HT1080 (cell line): Measurements from ENCODE around the gene KRT10. TPM values are rescaled to one million over a fixed set of nuclear protein-coding genes. Genes with fewer than 3 reads are reported as not detected.
"Not testable (repeated sequence)": the region's sequence is repeated elsewhere in the genome, so short reads cannot be mapped to it uniquely, and the experiment has no call there.

ENCODE experiments used
- DNase-seq: peaks from one replicate; pipeline ENCODE4 v3.0.0-alpha.2; 2015; ENCODE audit warnings: low read depth
- total RNA-seq: library from RNA; depleted of rRNA; stranded (reverse); fragments of >200 nt; shearing (Covaris generic); gene quantifications from 2 replicates; pipeline ENCODE4 v1.2.3, GENCODE V29; 2014

KRT10 gene
- total RNA-seq, 1 experiment from 2014 or later: 32.4 TPM

GRCh38 chr17:40833882-40834281 lies 11.5 kb upstream of the KRT10 start:
- DNase-seq: no peak

GRCh38 chr17:40832840-40833239 lies 10.4 kb upstream of the KRT10 start:
- DNase-seq: no peak

- DNase-seq: no peak
Observed at GRCh38 chr17:40830085-40830776, 7.8 kb upstream of the KRT10 start.

GRCh38 chr17:40828454-40829044 lies 6.1 kb upstream of the KRT10 start:
- no peak for DNase-seq

GRCh38 chr17:40827746-40828453 lies 5.5 kb upstream of the KRT10 start:
- DNase-seq: peak; percentile 52

- DNase-seq: no peak
Observed at GRCh38 chr17:40825599-40825998, 3.2 kb upstream of the KRT10 start.

- no peak for DNase-seq
Observed at GRCh38 chr17:40824015-40824832, 1.8 kb upstream of the KRT10 start.

- DNase-seq: no peak
Observed at GRCh38 chr17:40821536-40821935, 878 bp downstream of the KRT10 start.

GRCh38 chr17:40820228-40820838 lies 2.1 kb downstream of the KRT10 start:
- DNase-seq: no peak

- DNase-seq: no peak
Observed at GRCh38 chr17:40819528-40820125, 2.8 kb downstream of the KRT10 start.

- DNase-seq: peak; percentile 78
Observed at GRCh38 chr17:40818733-40819527, 3.5 kb downstream of the KRT10 start.

GRCh38 chr17:40818343-40818732 lies 4.1 kb downstream of the KRT10 start:
- DNase-seq: no peak

- DNase-seq: no peak
Observed at GRCh38 chr17:40817103-40817682, 5.2 kb downstream of the KRT10 start.

GRCh38 chr17:40816569-40816968 lies 5.8 kb downstream of the KRT10 start:
- no peak for DNase-seq

- no peak for DNase-seq
Observed at GRCh38 chr17:40815381-40815780, 7.0 kb downstream of the KRT10 start.

GRCh38 chr17:40814657-40815056 lies 7.8 kb downstream of the KRT10 start:
- not testable (repeated sequence) for DNase-seq

GRCh38 chr17:40813804-40814203 lies 8.6 kb downstream of the KRT10 start:
- peak; percentile 64 for DNase-seq

GRCh38 chr17:40812639-40813038 lies 9.8 kb downstream of the KRT10 start:
- DNase-seq: no peak

GRCh38 chr17:40810494-40810893 lies 11.9 kb downstream of the KRT10 start:
- peak; percentile 57 for DNase-seq
